Suppressor macrophage treated with lipopolysaccharide for 1 hour (primary cell): Measurements from ENCODE around the gene TOMM20.
"Not testable (repeated sequence)": the region's sequence is repeated elsewhere in the genome, so short reads cannot be mapped to it uniquely, and the experiment has no call there.

Experiments
- DNase-seq, 3 donors: peaks; one replicate each; pipeline ENCODE4 v3.0.0-alpha.2; 2020 to 2022

Gene TOMM20

GRCh38 chr1:235100194-235100772 lies 28.4 kb downstream of the TOMM20 start:
- no peak for DNase-seq

- DNase-seq = no peak
These were observed 29.6 kb downstream of the TOMM20 start for GRCh38 chr1:235098991-235099390.

- DNase-seq = no peak
These were observed 30.1 kb downstream of the TOMM20 start for GRCh38 chr1:235098547-235098946.

DNA sequence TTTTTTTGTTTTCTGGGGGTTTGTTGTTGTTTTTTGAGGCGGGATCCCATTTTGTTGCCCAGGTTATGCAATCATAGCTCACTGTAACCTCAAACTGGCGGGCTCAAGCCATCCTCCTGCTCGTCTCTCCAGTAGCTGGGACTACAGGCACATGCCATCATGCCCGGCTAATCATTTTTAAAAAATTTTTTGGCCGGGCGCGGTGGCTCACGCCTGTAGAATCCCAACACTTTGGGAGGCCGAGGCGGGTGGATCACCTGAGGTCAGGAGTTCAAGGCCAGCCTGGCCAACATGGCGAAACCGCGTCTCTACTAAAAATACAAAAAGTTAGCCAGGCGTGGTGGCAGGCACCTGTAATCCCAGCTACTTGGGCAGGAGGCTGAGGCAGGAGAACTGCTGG lies 31.1 kb downstream of the TOMM20 start:
- not testable (repeated sequence) for DNase-seq

DNA sequence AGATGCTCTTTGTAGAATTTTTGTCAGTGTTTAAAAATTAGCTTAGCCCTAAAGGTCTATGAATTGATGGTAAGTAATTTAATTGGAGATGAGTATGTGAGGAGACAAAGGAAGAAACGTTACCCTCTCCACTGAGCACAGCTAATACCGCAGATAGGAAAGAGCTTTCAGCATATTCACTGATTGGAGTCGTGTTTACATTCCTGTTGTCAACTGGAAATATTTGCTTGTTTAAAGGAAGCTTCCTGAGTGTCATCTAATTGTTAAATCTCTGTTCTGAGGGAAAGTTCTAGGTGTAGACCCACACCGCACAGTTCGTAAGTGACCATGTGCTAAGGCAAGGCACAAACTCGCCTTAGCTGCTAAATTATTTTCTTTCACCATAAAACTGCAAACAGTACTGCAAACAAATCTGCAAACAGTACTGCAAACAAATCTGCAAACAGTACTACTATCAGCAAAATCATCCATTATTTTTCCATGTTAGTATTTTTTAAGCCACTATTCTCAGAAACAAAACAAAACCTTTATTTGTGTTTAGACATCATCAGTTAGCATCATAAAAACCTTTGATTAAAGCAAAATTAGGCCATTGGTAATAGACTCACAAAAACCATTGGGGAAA lies 32.6 kb downstream of the TOMM20 start:
- DNase-seq = no peak

- DNase-seq = peak; percentile 84 to 88 (median 86)
These were observed 34.7 kb downstream of the TOMM20 start for GRCh38 chr1:235093696-235094592.

- peak; percentile 44 to 48 (median 46) for DNase-seq
These were observed 35.5 kb downstream of the TOMM20 start for GRCh38 chr1:235093013-235093695.

DNA sequence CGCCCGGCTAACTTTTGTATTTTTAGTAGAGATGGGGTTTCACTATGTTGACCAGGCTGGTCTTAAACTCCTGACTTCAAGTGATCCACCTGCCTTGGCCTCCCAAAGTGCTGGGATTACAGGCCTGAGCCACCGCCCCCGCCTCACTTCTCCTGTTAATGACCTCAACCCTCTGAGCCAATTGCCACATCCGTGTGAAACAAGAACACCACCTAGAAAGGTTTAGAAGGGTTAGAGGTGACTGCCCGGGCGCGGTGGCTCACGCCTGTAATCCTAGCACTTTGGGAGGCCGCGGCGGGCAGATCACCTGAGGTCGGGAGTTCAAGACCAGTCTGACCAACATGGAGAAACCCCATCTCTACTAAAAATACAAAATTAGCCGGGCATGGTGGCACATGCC lies 36.2 kb downstream of the TOMM20 start:
- not testable (repeated sequence) for DNase-seq

- DNase-seq = not testable (repeated sequence)
These were observed 36.6 kb downstream of the TOMM20 start for GRCh38 chr1:235092045-235092406.

DNA sequence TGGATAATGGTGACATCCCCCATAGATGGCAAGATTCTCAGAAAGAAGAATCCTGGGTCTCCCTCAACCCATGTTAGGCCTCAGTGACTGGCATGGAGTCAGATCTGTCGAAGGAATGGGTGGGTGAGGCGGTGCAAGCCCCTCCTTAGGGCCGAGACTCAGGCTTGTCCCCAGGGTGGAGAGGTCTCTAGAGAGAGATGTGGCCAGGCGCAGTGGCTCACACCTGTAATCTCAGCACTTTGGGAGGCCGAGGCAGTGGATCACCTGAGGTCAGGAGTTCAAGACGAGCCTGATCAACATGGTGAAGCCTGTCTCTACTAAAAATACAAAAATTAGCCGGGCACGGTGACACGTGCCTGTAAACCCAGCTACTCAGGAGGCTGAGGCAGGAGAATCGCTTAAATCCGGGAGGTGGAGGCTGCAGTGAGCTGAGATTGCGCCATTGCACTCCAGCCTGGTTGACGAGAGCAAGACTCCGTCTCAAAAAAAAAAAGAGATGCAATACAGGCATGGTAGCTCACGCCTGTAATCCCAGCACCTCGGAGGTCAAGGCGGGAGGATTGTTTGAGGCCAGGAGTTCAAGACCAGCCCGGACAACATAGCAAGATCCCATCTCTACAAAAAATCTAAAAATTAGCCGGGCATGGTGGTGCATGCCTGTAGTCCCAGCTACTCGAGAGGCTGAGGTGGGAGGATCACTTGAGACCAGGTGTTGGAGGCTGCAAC lies 37.2 kb downstream of the TOMM20 start:
- DNase-seq = not testable (repeated sequence)

DNA sequence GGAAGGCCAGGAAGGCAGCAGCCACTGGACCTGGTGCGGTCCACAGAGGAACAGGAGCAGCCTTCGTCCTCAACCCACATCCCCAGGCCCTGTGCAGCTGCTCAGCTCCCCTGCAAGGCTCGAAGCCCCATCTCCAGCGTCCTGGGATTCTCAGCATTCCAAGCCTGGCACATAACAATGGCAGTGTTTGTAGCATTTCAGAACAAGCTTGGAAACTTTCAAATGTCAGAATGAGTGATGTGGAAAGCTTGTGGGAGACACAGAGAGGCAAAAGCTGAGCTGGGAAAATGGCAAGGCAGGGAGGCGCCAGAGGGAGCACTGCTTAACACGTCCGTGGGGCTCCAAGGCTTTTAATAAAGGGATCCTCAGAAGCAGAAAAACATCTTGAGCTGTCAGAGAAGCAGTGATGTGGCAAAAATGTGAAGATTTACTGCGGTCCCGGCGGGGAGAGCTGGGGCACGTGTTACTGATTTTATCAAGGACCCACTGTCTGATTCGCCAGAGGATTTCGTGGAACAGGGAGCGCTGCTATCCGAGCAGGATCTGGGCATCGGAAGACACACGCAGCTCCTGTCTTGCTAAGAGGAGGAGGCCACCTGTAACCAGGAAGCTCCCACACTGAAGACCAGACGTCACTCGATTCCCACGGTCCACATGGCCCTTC lies 38.1 kb downstream of the TOMM20 start:
- DNase-seq = no peak

- DNase-seq = no peak
These were observed 39.7 kb downstream of the TOMM20 start for GRCh38 chr1:235088907-235089306.

DNA sequence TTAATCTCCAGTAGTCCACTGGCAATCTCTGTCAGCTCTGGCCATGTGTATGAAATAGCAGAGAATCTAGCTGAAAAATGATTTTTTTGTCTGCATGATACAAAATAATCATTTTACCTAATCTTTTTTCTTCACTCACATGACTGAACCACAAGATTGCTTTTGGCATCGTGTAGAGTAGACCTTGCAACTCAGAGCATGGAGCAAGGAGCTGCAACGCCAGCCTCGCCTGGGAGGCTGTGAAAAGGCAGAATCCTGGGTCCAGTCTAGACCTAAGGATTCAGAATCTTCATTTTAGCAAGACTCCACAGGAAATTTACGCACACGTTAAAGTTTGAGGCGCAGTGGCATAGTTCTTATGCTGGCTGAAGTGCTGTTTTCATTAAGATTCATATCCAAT lies 40.2 kb downstream of the TOMM20 start:
- DNase-seq = no peak

DNA sequence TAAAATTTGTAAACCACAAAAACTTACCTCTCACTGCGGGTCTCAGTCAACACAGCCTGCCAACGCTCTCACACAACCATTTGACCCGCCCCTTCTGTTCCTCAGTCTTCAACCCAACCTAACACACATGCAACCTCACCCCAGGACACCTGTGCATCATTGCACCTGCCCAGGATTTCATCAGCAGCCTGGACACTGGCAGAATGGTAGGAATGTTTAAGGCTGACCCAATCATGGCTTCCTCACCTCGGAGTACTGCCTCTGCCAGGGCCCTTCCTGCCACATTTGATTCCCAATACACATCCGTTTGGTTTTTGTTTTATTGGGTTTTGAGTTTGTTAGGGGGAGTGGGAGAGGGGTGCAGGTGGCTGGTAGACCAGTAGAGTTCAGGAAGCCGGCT lies 40.7 kb downstream of the TOMM20 start:
- DNase-seq = no peak

- not testable (repeated sequence) for DNase-seq
These were observed 43.1 kb downstream of the TOMM20 start for GRCh38 chr1:235085411-235086117.

DNA sequence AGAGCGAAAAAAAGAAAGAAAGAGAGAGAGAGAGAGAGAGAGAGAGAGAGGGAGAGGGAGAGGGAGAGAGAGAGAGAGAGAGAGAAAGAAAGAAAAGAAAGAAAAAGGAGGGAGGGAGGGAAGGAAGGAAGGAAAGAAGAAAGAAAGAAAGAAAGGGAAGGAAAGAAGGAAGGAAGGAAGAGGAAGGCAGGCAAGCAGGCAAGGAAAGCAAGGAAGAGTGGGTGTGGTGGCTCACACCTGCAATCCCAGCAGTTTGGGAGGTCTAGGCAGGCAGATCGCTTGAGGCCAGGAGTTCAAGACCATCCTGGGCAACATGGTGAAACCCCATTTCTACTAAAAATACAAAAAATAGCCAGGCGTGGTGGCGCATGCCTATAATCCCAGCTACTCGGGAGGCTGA lies 47.8 kb downstream of the TOMM20 start:
- not testable (repeated sequence) for DNase-seq

GRCh38 chr1:235080297-235080657 lies 48.4 kb downstream of the TOMM20 start:
- DNase-seq = not testable (repeated sequence)

GRCh38 chr1:235079443-235080296 lies 49.0 kb downstream of the TOMM20 start:
- DNase-seq = peak; percentile 81 to 90 (median 86)

GRCh38 chr1:235078480-235079381 lies 49.9 kb downstream of the TOMM20 start:
- DNase-seq = peak; percentile 62 to 84 (median 74)
